ENCODE measurements around the gene GLI2. TPM values are rescaled to one million over a fixed set of nuclear protein-coding genes. Genes with fewer than 3 reads are reported as not detected.

The GLI2 gene
- total RNA-seq, 3 donors from 2014 or later (not counting 1 experiment from before 2014, with no cell fraction given): not detected

GRCh38 chr2:120754067-120754960 lies 18.6 kb downstream of the GLI2 start:
- H3K27ac Mint-ChIP-seq: no peak overlapping the region
- no peaks in the 10 kb centered on the region for H3K4me1 Mint-ChIP-seq
- DNase-seq (no peak), ATAC-seq (no peak)
- peaks cover 0 to 17% of the 10 kb centered on the region in 2 donors for H3K27me3 Mint-ChIP-seq (ENCODE audit: low read depth in 2 of 2)
- no peaks in the 10 kb centered on the region for H3K36me3 ChIP-seq (ENCODE audit: control insufficient read depth, insufficient read depth, low read length)
- H3K9me3 Mint-ChIP-seq: no peaks in the 10 kb centered on the region
- intact Hi-C loops (cut with micrococcal nuclease): no loop called here
- H3K27me3 ChIP-seq (ENCODE audit: control insufficient read depth, insufficient read depth, low read length): no peaks in the 10 kb centered on the region
- no peaks in the 10 kb centered on the region for H3K4me1 ChIP-seq (ENCODE audit: control insufficient read depth, insufficient read depth, low read length)
- no peak overlapping the region for H3K4me3 Mint-ChIP-seq
- no peaks in the 10 kb centered on the region for H3K36me3 Mint-ChIP-seq
- no peak for TF ChIP-seq CTCF (IDR thresholded peaks at IDR 0.05)
- WGBS (ENCODE audit: insufficient coverage): 92% methylated on average over 10 of the region's 14 CpGs
- H3K4me3 ChIP-seq (ENCODE audit: low read length): no peak overlapping the region
- no peak overlapping the region for H3K27ac ChIP-seq (ENCODE audit: low read length)
- no peaks in the 10 kb centered on the region for H3K9me3 ChIP-seq (ENCODE audit: control insufficient read depth, insufficient read depth, low read length)

GRCh38 chr2:120758181-120759144 lies 22.8 kb downstream of the GLI2 start:
- H3K9me3 Mint-ChIP-seq: no peaks in the 10 kb centered on the region
- DNase-seq (no peak), ATAC-seq (no peak)
- no peaks in the 10 kb centered on the region for H3K36me3 Mint-ChIP-seq
- H3K4me3 ChIP-seq (ENCODE audit: low read length): no peak overlapping the region
- intact Hi-C loops (cut with micrococcal nuclease): no loop called here
- no peaks in the 10 kb centered on the region for H3K4me1 ChIP-seq (ENCODE audit: control insufficient read depth, insufficient read depth, low read length)
- H3K4me3 Mint-ChIP-seq: no peak overlapping the region
- TF ChIP-seq CTCF (IDR thresholded peaks at IDR 0.05): no peak
- 80% methylated on average over 16 of the region's 16 CpGs for WGBS (ENCODE audit: insufficient coverage)
- no peak overlapping the region for H3K27ac Mint-ChIP-seq
- peaks cover 0 to 17% of the 10 kb centered on the region in 2 donors for H3K27me3 Mint-ChIP-seq (ENCODE audit: low read depth in 2 of 2)
- no peaks in the 10 kb centered on the region for H3K27me3 ChIP-seq (ENCODE audit: control insufficient read depth, insufficient read depth, low read length)
- H3K27ac ChIP-seq (ENCODE audit: low read length): no peak overlapping the region
- no peaks in the 10 kb centered on the region for H3K9me3 ChIP-seq (ENCODE audit: control insufficient read depth, insufficient read depth, low read length)
- H3K36me3 ChIP-seq (ENCODE audit: control insufficient read depth, insufficient read depth, low read length): no peaks in the 10 kb centered on the region
- H3K4me1 Mint-ChIP-seq: no peaks in the 10 kb centered on the region

GRCh38 chr2:120759543-120760331 lies 24.1 kb downstream of the GLI2 start:
- intact Hi-C loops (cut with micrococcal nuclease): no loop called here
- Histone ChIP-seq H3K36me3 (ENCODE audit: control insufficient read depth, insufficient read depth, low read length) (no peaks in the 10 kb centered on the region), H3K9me3 (ENCODE audit: control insufficient read depth, insufficient read depth, low read length) (no peaks in the 10 kb centered on the region), H3K4me3 (ENCODE audit: low read length) (no peak overlapping the region), H3K27ac (ENCODE audit: low read length) (no peak overlapping the region), H3K27me3 (ENCODE audit: control insufficient read depth, insufficient read depth, low read length) (no peaks in the 10 kb centered on the region), H3K4me1 (ENCODE audit: control insufficient read depth, insufficient read depth, low read length) (no peaks in the 10 kb centered on the region)
- Mint-ChIP-seq H3K27me3 (ENCODE audit: low read depth in 2 of 2) (peaks cover 0 to 17% of the 10 kb centered on the region in 2 donors), H3K9me3 (no peaks in the 10 kb centered on the region), H3K27ac (no peak overlapping the region), H3K36me3 (no peaks in the 10 kb centered on the region), H3K4me1 (no peaks in the 10 kb centered on the region), H3K4me3 (no peak overlapping the region)
- ATAC-seq (no peak), DNase-seq (no peak)
- TF ChIP-seq CTCF (IDR thresholded peaks at IDR 0.05): no peak
- 82% methylated on average over 7 of the region's 7 CpGs for WGBS (ENCODE audit: insufficient coverage)

Measured in natural killer cell (primary cell).